HepG2 (cell line): ENCODE data around the gene RHBDD1. TPM values are rescaled to one million over a fixed set of nuclear protein-coding genes. Genes with fewer than 3 reads are reported as not detected.
A peak's percentile ranks its signal among the peaks of the same experiment; 100 is the strongest.

Experiments used
- ADNP ChIP-seq: sonication (generic); formaldehyde crosslinking; IDR thresholded peaks from 2 replicates; pipeline ENCODE4 v1.4.0; 2020; ENCODE audit warnings: missing genetic modification reagents
- HNF1A ChIP-seq, 2 experiments: sonication (generic) in 1 of 2; formaldehyde crosslinking in 1 of 2; IDR thresholded peaks; 2 replicates each; pipeline versions ENCODE4 v1.4.0 to v1.6.1; 2016 to 2020; ENCODE audit warnings: borderline replicate concordance in 1 of 2, low read depth in 1 of 2, mild to moderate bottlenecking in 1 of 2, missing genetic modification reagents in 1 of 2
- KMT2A ChIP-seq: sonication (generic); formaldehyde crosslinking; IDR thresholded peaks from 2 replicates; pipeline ENCODE4 v1.4.0; 2020; ENCODE audit warnings: missing genetic modification reagents
- NCOA2 ChIP-seq: sonication (generic); formaldehyde crosslinking; IDR thresholded peaks from 2 replicates; pipeline ENCODE4 v1.8.0; 2022; ENCODE audit warnings: inconsistent platforms
- NR2C2 ChIP-seq: sonication (generic); formaldehyde crosslinking; IDR thresholded peaks from 2 replicates; pipeline ENCODE4 v1.4.0; 2020; ENCODE audit warnings: missing genetic modification reagents, mild to moderate bottlenecking, moderate library complexity, borderline replicate concordance
- POLR2AphosphoS2 ChIP-seq: IDR thresholded peaks from 2 replicates; pipeline ENCODE4 v1.6.1; 2011; ENCODE audit warnings: low read depth, low read length, improper control_type of control experiment
- PRPF4 ChIP-seq: fragments of 200-400 bp; formaldehyde crosslinking; IDR thresholded peaks from 2 replicates; pipeline ENCODE4 v1.6.1; 2016; ENCODE audit warnings: low read length, low read depth; ENCODE audit not compliant: poor library complexity, severe bottlenecking
- RXRA ChIP-seq: sonication (generic); formaldehyde crosslinking; IDR thresholded peaks from 2 replicates; pipeline ENCODE4 v1.5.1; 2020; ENCODE audit warnings: missing genetic modification reagents
- U2AF2 ChIP-seq: fragments of 200-400 bp; formaldehyde crosslinking; IDR thresholded peaks from 2 replicates; pipeline ENCODE4 v1.6.1; 2017; ENCODE audit warnings: low read depth, mild to moderate bottlenecking, low read length
- ZMYM3 ChIP-seq: sonication (generic); formaldehyde crosslinking; IDR thresholded peaks from 2 replicates; pipeline ENCODE4 v1.5.1; 2020; ENCODE audit warnings: mild to moderate bottlenecking, missing genetic modification reagents
- ZNF253 ChIP-seq: sonication (generic); formaldehyde crosslinking; IDR thresholded peaks from 2 replicates; pipeline ENCODE4 v1.8.0; 2022; ENCODE audit warnings: mild to moderate bottlenecking, missing genetic modification reagents, borderline replicate concordance
- ZNF337 ChIP-seq: sonication (generic); formaldehyde crosslinking; IDR thresholded peaks from 2 replicates; pipeline ENCODE4 v1.5.1; 2020; ENCODE audit warnings: missing genetic modification reagents, low read depth, mild to moderate bottlenecking, borderline replicate concordance
- ZNF776 ChIP-seq: sonication (generic); formaldehyde crosslinking; IDR thresholded peaks from 2 replicates; pipeline ENCODE4 v1.4.0; 2020; ENCODE audit warnings: mild to moderate bottlenecking, missing genetic modification reagents
- ZNF839 ChIP-seq: sonication (generic); formaldehyde crosslinking; IDR thresholded peaks from 2 replicates; pipeline ENCODE4 v1.4.0; 2020; ENCODE audit warnings: missing genetic modification reagents, mild to moderate bottlenecking, borderline replicate concordance
- polyA plus RNA-seq, 8 experiments: library from polyadenylated mRNA; depleted of rRNA in 3 of 8; stranded (reverse) in 7 of 8; unstranded in 1 of 8; fragments of >200 nt; fragmentation: Illumina TruSeq in 4 of 8; extraction: Trizol in 4 of 8; gene quantifications; 2 replicates each; pipeline versions ENCODE4 v1.2.1 to v1.2.3, GENCODE V29; 2011 to 2016; ENCODE audit warnings: low read depth in 4 of 8, missing spikeins in 1 of 8, mixed read lengths in 1 of 8; ENCODE audit not compliant: insufficient read depth in 1 of 8
- total RNA-seq, 5 experiments: library from RNA; depleted of rRNA; stranded (reverse); fragments of >200 nt; fragmentation: Illumina TruSeq; extraction: Trizol; gene quantifications; 2 replicates each; pipeline ENCODE4 v1.2.3, GENCODE V29; 2016; ENCODE audit warnings: low read depth in 1 of 5
- TF ChIP-seq, protein P1 (sequence below): sonication (generic); formaldehyde crosslinking; IDR thresholded peaks from 2 replicates; pipeline ENCODE4 v1.8.1; 2023; ENCODE audit warnings: mild to moderate bottlenecking, moderate library complexity, missing genetic modification reagents
- TF ChIP-seq, protein P2 (sequence below): sonication (generic); formaldehyde crosslinking; IDR thresholded peaks from 2 replicates; pipeline ENCODE4 v1.4.0; 2020; ENCODE audit warnings: missing genetic modification reagents, borderline replicate concordance
- TF ChIP-seq, protein P3 (sequence below): sonication (generic); formaldehyde crosslinking; conservative IDR thresholded peaks from 2 replicates; pipeline ENCODE4 v1.8.1; 2023; ENCODE audit warnings: missing genetic modification reagents
- TF ChIP-seq, protein P4 (sequence below): sonication (generic); formaldehyde crosslinking; IDR thresholded peaks from 2 replicates; pipeline ENCODE4 v1.4.0; 2020; ENCODE audit warnings: low read depth, mild to moderate bottlenecking, missing genetic modification reagents

Gene RHBDD1
- total and polyA plus RNA-seq, 2 of the 13 experiments (the other 11 are each of a cell fraction or from before 2014, with no cell fraction given) = 8.2 to 9.5 TPM

DNA sequence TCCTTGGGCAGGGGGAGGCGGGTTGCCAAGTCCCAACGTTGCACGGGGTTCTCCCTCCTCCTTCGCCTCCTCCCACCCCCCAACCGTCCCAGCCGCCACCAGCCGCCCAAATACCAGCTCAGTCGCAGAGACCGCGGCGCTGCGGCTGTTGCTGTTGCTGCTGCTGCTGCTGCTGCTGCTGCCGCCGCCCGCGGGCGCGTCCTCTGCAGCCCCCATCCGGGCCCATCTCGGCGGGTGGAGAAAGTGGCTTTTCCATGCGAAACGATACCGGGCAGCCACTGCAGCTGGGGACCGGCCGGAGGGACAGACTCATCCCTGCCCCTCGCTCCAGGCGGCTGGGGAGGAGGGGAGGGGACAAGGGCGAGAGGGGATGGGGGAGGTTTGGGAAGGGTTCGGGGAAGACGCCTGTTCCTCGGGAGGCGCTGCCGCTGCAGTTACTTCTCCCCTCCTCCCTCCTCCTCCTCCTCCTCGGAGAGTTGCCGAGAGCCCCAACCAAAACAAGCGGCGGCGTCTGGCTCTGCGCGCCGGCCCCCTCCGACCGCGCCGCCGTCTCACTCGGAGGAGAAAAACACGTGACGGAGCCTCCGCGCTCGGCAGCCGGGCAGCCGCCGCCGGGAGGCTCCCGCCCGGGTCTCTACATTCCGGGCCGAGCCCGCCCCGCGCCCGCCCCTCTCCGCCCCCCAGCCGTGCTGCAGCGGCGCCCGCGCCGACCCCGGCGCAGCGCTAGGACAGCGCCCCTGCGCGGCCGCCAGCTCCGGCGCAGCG, 36.5 kb upstream of the RHBDD1 start, which contains the start of gene IRS1 (continued):
- no peak for TF ChIP-seq ZNF839 (CRISPR knock-in tag)
- TF ChIP-seq PRPF4 = no peak
- TF ChIP-seq ZNF253 = no peak
- TF ChIP-seq NR2C2 (CRISPR knock-in tag) = no peak
- TF ChIP-seq ADNP (CRISPR knock-in tag) = no peak
- no peak for TF ChIP-seq ZNF337 (CRISPR knock-in tag)
- TF ChIP-seq, protein P1, sequence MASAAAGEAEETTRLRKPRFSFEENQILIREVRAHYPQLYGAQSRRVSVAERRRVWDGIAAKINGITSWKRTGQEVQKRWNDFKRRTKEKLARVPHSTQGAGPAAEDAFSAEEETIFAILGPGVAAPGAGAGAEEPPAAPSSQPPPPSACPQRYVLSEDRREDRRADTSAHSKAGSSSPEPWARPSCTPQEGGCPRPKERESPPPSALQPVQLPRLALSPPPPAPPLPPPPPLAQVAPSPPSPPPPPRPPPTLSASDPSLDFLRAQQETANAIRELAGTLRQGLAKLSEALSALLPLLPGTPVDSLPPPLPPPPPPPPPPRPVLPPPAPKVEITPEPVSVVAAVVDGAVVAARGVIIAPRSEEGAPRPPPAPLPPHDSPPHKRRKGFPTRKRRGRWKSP (CRISPR knock-in tag) = peak; percentile 17; the same call in 1 of the 2 replicates
- TF ChIP-seq, protein P2, sequence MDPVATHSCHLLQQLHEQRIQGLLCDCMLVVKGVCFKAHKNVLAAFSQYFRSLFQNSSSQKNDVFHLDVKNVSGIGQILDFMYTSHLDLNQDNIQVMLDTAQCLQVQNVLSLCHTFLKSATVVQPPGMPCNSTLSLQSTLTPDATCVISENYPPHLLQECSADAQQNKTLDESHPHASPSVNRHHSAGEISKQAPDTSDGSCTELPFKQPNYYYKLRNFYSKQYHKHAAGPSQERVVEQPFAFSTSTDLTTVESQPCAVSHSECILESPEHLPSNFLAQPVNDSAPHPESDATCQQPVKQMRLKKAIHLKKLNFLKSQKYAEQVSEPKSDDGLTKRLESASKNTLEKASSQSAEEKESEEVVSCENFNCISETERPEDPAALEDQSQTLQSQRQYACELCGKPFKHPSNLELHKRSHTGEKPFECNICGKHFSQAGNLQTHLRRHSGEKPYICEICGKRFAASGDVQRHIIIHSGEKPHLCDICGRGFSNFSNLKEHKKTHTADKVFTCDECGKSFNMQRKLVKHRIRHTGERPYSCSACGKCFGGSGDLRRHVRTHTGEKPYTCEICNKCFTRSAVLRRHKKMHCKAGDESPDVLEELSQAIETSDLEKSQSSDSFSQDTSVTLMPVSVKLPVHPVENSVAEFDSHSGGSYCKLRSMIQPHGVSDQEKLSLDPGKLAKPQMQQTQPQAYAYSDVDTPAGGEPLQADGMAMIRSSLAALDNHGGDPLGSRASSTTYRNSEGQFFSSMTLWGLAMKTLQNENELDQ (CRISPR knock-in tag) = no peak
- no peak for TF ChIP-seq POLR2AphosphoS2
- TF ChIP-seq, protein P3, sequence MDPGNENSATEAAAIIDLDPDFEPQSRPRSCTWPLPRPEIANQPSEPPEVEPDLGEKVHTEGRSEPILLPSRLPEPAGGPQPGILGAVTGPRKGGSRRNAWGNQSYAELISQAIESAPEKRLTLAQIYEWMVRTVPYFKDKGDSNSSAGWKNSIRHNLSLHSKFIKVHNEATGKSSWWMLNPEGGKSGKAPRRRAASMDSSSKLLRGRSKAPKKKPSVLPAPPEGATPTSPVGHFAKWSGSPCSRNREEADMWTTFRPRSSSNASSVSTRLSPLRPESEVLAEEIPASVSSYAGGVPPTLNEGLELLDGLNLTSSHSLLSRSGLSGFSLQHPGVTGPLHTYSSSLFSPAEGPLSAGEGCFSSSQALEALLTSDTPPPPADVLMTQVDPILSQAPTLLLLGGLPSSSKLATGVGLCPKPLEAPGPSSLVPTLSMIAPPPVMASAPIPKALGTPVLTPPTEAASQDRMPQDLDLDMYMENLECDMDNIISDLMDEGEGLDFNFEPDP = no peak
- TF ChIP-seq ZMYM3 (CRISPR knock-in tag) = no peak
- TF ChIP-seq KMT2A (CRISPR knock-in tag) = peak; percentile 65; the same call in 1 of the 2 replicates
- TF ChIP-seq ZNF776 (CRISPR knock-in tag) = no peak
- no peak; the same call in 1 of the 2 replicates for TF ChIP-seq NCOA2 (CRISPR knock-in tag)
- no peak for TF ChIP-seq HNF1A (IDR thresholded peaks at IDR 0.05; ENCODE audit: low read depth)
- TF ChIP-seq HNF1A (CRISPR knock-in tag; IDR thresholded peaks at IDR 0.05; ENCODE audit: borderline replicate concordance) = no peak
- TF ChIP-seq, protein P4, sequence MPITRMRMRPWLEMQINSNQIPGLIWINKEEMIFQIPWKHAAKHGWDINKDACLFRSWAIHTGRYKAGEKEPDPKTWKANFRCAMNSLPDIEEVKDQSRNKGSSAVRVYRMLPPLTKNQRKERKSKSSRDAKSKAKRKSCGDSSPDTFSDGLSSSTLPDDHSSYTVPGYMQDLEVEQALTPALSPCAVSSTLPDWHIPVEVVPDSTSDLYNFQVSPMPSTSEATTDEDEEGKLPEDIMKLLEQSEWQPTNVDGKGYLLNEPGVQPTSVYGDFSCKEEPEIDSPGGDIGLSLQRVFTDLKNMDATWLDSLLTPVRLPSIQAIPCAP (CRISPR knock-in tag) = 0 out of 2 replicates have a peak, but pooled peaks have one; percentile 48
- TF ChIP-seq RXRA = no peak
- TF ChIP-seq U2AF2 = no peak
